Measurements from ENCODE around the gene CALCOCO1. TPM values are rescaled to one million over a fixed set of nuclear protein-coding genes. Genes with fewer than 3 reads are reported as not detected.

The CALCOCO1 gene
- total RNA-seq, 2 donors from 2014 or later: 108 to 194 TPM

DNA sequence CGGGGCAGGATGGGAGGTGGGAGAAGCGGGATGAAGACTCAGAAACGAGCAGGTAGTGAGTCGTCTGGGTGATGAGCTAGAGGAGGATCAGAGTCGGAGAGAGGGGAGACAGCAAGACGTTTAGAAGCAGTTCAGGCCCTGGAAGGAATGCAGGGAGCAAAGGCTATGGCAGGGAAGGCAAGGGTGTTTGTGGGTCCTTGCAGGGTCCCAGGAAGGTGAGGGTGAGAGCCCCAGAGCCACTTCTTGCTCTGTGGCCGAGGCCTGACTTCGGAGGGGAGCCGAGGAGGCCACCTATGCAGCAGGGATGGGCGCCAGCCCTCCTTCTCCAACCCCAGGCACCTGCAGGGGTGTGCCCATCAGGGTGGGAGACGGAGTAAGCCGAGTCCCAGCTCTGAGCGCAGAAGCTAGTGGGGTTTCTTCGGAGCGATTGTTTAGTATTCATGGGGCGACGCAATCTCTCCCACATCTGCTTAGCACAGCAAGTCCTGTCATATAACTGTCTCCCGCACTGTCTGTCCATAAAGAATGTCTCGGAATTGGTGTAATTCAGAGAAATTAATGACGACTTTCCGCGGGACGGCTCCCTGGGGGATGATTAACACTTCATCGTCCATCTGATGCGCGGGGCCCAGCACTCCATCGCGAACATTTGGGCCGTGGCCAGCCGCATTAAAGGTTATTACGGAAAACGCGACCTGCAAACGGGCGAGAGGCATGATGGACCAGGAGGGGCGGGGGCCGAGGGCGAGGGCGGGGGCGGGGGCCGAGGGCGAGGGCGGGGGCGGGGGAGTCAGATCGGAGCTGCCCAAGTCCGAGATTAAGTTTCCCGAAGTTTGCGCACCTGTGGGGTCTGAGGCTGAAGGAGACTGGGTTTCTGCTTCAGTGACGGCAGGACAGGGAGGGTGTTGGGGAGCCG is 12.2 kb upstream of the CALCOCO1 start:
- intact Hi-C loops (cut with DNase I): loop anchor here (5.0 kb wide), 1 partner anchor 197 kb away; no protein-coding TSS in a partner anchor
- H3K27ac ChIP-seq: no peak overlapping the region
- TF ChIP-seq POLR2AphosphoS5 (IDR thresholded peaks at IDR 0.05) (no peak), POLR2A (IDR thresholded peaks at IDR 0.05) (no peak)
- TF ChIP-seq, protein P1, sequence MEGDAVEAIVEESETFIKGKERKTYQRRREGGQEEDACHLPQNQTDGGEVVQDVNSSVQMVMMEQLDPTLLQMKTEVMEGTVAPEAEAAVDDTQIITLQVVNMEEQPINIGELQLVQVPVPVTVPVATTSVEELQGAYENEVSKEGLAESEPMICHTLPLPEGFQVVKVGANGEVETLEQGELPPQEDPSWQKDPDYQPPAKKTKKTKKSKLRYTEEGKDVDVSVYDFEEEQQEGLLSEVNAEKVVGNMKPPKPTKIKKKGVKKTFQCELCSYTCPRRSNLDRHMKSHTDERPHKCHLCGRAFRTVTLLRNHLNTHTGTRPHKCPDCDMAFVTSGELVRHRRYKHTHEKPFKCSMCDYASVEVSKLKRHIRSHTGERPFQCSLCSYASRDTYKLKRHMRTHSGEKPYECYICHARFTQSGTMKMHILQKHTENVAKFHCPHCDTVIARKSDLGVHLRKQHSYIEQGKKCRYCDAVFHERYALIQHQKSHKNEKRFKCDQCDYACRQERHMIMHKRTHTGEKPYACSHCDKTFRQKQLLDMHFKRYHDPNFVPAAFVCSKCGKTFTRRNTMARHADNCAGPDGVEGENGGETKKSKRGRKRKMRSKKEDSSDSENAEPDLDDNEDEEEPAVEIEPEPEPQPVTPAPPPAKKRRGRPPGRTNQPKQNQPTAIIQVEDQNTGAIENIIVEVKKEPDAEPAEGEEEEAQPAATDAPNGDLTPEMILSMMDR (IDR thresholded peaks at IDR 0.05): no peak
- no peaks in the 10 kb centered on the region for H3K4me1 ChIP-seq (replicated peaks)
- no peak overlapping the region for H3K4me3 ChIP-seq
- WGBS: 9% methylated on average over 39 of the region's 50 CpGs
- H3K27me3 ChIP-seq (replicated peaks; ENCODE audit: insufficient read depth): peaks cover 9% of the 10 kb centered on the region
- no peaks in the 10 kb centered on the region for H3K36me3 ChIP-seq
- no peaks in the 10 kb centered on the region for H3K9me3 ChIP-seq
- DNase-seq (ENCODE audit: low spot score): no peak

DNA sequence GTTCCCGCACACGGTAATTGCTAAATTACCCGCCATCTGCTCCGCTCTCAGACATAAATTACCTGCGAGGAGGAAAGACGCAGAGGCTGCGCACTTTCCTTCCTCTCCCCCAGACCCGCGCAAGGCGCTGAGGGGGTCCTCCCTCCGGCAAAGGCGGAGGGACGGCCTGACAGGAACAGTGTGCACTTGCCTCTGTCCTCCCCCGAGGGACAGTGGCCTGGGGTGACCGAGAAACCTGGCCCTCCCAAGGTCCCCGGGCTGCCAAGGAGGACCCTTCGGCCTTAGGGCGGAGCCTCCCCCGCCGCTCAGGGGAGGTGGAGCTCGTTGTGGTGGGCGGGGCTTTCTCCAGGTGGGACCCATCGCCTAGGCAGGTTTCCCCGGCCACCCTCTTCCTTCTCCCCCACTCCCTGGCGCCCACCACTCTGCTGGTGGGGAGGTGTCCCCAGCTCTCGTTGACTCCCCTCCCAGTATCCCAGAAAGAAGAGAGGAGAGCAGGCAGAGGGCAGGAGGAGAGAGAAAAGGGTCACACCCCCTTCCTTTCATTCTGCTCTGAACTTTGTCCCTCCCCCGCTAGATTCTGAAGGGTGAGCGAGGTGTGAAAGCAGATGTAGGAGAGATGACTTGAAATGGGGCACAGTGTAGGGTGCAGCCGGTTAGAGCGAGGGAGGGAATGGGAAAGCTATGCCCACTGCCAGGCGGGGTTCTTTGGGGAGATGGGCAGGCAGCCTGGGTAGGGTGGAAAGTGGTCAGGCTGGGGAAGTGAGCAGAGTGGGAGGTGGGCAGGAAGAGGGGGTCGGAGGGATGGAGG is 11.4 kb upstream of the CALCOCO1 start:
- Histone ChIP-seq H3K27me3 (replicated peaks; ENCODE audit: insufficient read depth) (peaks cover 7% of the 10 kb centered on the region), H3K4me3 (no peak overlapping the region), H3K27ac (no peak overlapping the region), H3K4me1 (replicated peaks) (no peaks in the 10 kb centered on the region), H3K9me3 (no peaks in the 10 kb centered on the region), H3K36me3 (no peaks in the 10 kb centered on the region)
- TF ChIP-seq POLR2AphosphoS5 (IDR thresholded peaks at IDR 0.05) (no peak), POLR2A (IDR thresholded peaks at IDR 0.05) (no peak)
- TF ChIP-seq, protein P1 (IDR thresholded peaks at IDR 0.05): no peak
- intact Hi-C loops (cut with DNase I): no loop called here
- DNase-seq (ENCODE audit: low spot score): no peak
- WGBS: 16% methylated on average over 32 of the region's 32 CpGs

DNA sequence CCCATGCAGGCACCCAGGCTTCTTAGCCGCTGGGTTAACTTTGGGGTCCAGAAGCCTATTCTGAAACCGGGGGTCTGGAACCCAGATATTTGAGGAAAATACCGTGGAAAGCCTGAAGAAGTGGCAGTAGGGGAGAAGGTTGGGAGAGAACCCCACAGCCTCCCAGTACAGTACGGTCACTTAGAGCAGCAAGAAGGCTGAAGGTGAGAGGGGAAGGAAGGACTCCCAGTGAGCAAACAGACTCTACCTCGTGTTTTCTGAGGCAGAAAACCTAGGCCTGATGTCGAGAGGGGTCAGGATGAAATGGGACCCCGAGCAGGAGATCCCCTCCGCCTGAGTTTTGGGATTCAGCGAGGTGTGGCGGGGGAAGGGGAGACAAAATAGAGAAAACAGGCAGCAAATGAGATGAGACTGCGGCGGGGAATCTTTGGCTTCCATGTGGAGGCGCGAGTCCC is 10.7 kb upstream of the CALCOCO1 start:
- Histone ChIP-seq H3K27ac (no peak overlapping the region), H3K4me3 (no peak overlapping the region), H3K4me1 (replicated peaks) (no peaks in the 10 kb centered on the region), H3K27me3 (replicated peaks; ENCODE audit: insufficient read depth) (peaks cover 7% of the 10 kb centered on the region), H3K9me3 (no peaks in the 10 kb centered on the region), H3K36me3 (no peaks in the 10 kb centered on the region)
- WGBS: 65% methylated on average over 14 of the region's 14 CpGs
- TF ChIP-seq, protein P1 (IDR thresholded peaks at IDR 0.05): no peak
- TF ChIP-seq POLR2A (IDR thresholded peaks at IDR 0.05): no peak
- no peak for TF ChIP-seq POLR2AphosphoS5 (IDR thresholded peaks at IDR 0.05)
- no peak for DNase-seq (ENCODE audit: low spot score)
- intact Hi-C loops (cut with DNase I): no loop called here

DNA sequence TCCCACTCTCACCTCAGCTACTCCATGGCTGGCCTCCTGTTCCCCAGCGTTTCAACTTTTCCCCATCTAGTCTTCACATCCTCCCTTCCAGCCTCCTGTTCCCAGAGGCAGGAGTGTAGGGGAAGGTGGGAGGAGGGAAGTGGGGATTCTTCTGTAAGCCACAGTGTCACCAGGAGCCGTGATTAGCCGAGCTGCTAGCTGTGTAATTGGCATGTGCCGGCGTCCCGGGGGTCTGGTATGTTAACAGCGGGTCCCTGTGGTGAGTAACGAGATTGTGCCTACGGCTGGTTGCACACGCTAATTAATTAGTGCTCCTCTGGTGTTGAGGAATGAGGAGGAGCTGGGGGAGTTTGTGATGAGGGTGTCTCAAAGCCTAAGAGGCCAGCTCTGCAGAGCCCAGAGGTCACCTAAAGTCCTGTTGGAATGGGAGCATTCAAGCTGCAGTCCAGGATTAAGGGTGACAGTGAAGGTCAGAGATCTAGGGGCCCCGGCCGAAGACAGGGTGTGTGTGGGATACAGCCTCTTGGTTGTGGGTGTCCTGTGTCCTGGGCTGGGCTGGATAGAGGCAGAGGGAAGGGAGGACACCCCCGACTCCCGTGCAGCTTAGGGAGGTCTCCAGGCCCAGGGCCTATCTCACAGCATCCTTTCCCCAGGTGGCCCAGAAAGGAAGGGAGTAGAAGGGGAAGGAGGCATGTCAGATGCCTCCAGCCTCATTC is 10.0 kb upstream of the CALCOCO1 start:
- WGBS: 89% methylated on average over 14 of the region's 14 CpGs
- H3K36me3 ChIP-seq: no peaks in the 10 kb centered on the region
- DNase-seq (ENCODE audit: low spot score): no peak
- H3K27me3 ChIP-seq (replicated peaks; ENCODE audit: insufficient read depth): peaks cover 7% of the 10 kb centered on the region
- intact Hi-C loops (cut with DNase I): no loop called here
- TF ChIP-seq POLR2A (IDR thresholded peaks at IDR 0.05) (no peak), POLR2AphosphoS5 (IDR thresholded peaks at IDR 0.05) (no peak)
- TF ChIP-seq, protein P1 (IDR thresholded peaks at IDR 0.05): no peak
- H3K4me1 ChIP-seq (replicated peaks): no peaks in the 10 kb centered on the region
- H3K27ac ChIP-seq: no peak overlapping the region
- no peak overlapping the region for H3K4me3 ChIP-seq
- no peaks in the 10 kb centered on the region for H3K9me3 ChIP-seq

Measured in prostate gland (tissue), 2 donors.